GM12878 (cell line): ENCODE results near the gene SPINDOC. TPM values are rescaled to one million over a fixed set of nuclear protein-coding genes. Genes with fewer than 3 reads are reported as not detected.
"Not testable (repeated sequence)": the region's sequence is repeated elsewhere in the genome, so short reads cannot be mapped to it uniquely, and the experiment has no call there.

Experiments
- ATAC-seq: fragments of 200-7000 bp; cut with Tn5 transposase; 3 replicates; pipeline ENCODE4 v1.9.1; 2020; ENCODE audit warnings: mild to moderate bottlenecking, moderate library complexity
- BruUV-seq: library from RNA; stranded (reverse); fragments of 400-500 nt; replicated peaks from 2 replicates; lab custom pipeline; 2021; lab: Mats Ljungman, UMichigan
- CTCF ChIA-PET: fragments of 300-600 bp; sonication (Branson Sonifier 250); formaldehyde crosslinking; extraction: SDS; loops from one replicate; lab custom pipeline; 2021; ENCODE audit warnings: inconsistent platforms; lab: Yijun Ruan, JAX
- POLR2A ChIA-PET: fragments of 350-600 bp; formaldehyde crosslinking; extraction: SDS; loops from one replicate; lab custom pipeline; 2021; ENCODE audit warnings: inconsistent platforms; lab: Charles Lee
- RAD21 ChIA-PET: fragments of 300-600 bp; sonication (Branson Sonifier 250); formaldehyde crosslinking; loops from one replicate; lab custom pipeline; 2023; ENCODE audit warnings: antibody characterized with exemption; ENCODE audit not compliant: unreplicated experiment; lab: Charles Lee
- SMC1A ChIA-PET: fragments of 300-600 bp; sonication (Branson Sonifier 250); formaldehyde crosslinking; loops from one replicate; lab custom pipeline; 2023; ENCODE audit not compliant: unreplicated experiment, uncharacterized antibody; lab: Charles Lee
- DNase-seq: peaks from one replicate; pipeline ENCODE4 v3.0.0-alpha.2; 2011; ENCODE audit warnings: low read depth, low spot score
- FAIRE-seq: peaks from 3 replicates; lab custom pipeline; 2011; peaks lifted over from hg19 to GRCh38; lab: Jason Lieb, UNC
- H2AFZ ChIP-seq: 2 replicates; pipeline ENCODE4 v1.6.0; 2011; ENCODE audit warnings: low read depth, low read length, control low read depth; ENCODE audit not compliant: control insufficient read depth
- H3K27ac ChIP-seq: 2 replicates; pipeline ENCODE4 v1.5.1; 2011; ENCODE audit warnings: control low read depth; ENCODE audit not compliant: control insufficient read depth, insufficient read depth
- H3K27me3 ChIP-seq, 2 experiments: replicated peaks in 1 of 2; 2 replicates each; pipeline versions ENCODE4 v1.6.0 to v1.6.1; 2011; ENCODE audit warnings: low read length in 1 of 2; ENCODE audit not compliant: control insufficient read depth in 2 of 2, insufficient read depth in 2 of 2
- H3K36me3 ChIP-seq, 2 experiments: 2 replicates each; pipeline ENCODE4 v1.5.1; 2011; ENCODE audit warnings: low read length in 1 of 2; ENCODE audit not compliant: control insufficient read depth in 2 of 2, insufficient read depth in 2 of 2
- H3K4me1 ChIP-seq: 2 replicates; pipeline ENCODE4 v1.6.1; 2011; ENCODE audit warnings: mild to moderate bottlenecking, low read length, moderate library complexity, mixed read lengths; ENCODE audit not compliant: control insufficient read depth, insufficient read depth
- H3K4me2 ChIP-seq: 2 replicates; pipeline ENCODE4 v1.6.0; 2011; ENCODE audit warnings: control low read depth; ENCODE audit not compliant: control insufficient read depth, insufficient read depth
- H3K4me3 ChIP-seq: fragments of 200-600 bp; sonication (generic); 2 replicates; pipeline ENCODE4 v1.5.1; 2016
- H3K79me2 ChIP-seq: 2 replicates; pipeline ENCODE4 v1.6.0; 2011; ENCODE audit warnings: low read length; ENCODE audit not compliant: control insufficient read depth, insufficient read depth
- H3K9ac ChIP-seq: 2 replicates; pipeline ENCODE4 v1.8.0; 2011; ENCODE audit warnings: low read length, control low read depth, mixed read lengths; ENCODE audit not compliant: control insufficient read depth, insufficient read depth
- H3K9me3 ChIP-seq: replicated peaks from 3 replicates; pipeline ENCODE4 v1.5.1; 2011; ENCODE audit warnings: mild to moderate bottlenecking, low read length; ENCODE audit not compliant: control insufficient read depth, insufficient read depth
- H4K20me1 ChIP-seq: 2 replicates; pipeline ENCODE4 v1.6.0; 2011; ENCODE audit not compliant: control insufficient read depth, insufficient read depth
- EED ChIP-seq: sonication (generic); IDR thresholded peaks from 2 replicates; pipeline ENCODE4 v1.6.1; 2016; ENCODE audit warnings: antibody characterized with exemption, low read depth
- FOS ChIP-seq: IDR thresholded peaks from 3 replicates; pipeline ENCODE4 v1.6.1; 2011; ENCODE audit warnings: borderline replicate concordance; ENCODE audit not compliant: insufficient read length; ENCODE audit errors: extremely low read depth
- IRF5 ChIP-seq: fragments of 450-650 bp; IDR thresholded peaks from 2 replicates; pipeline ENCODE4 v1.6.1; 2017; ENCODE audit warnings: borderline replicate concordance
- NFYA ChIP-seq: IDR thresholded peaks from 2 replicates; pipeline ENCODE4 v1.6.1; 2011; ENCODE audit warnings: low read depth, mild to moderate bottlenecking, low read length, improper control_type of control experiment, borderline replicate concordance
- NRF1 ChIP-seq: conservative IDR thresholded peaks from 2 replicates; pipeline ENCODE4 v1.6.1; 2011; ENCODE audit warnings: mild to moderate bottlenecking, low read depth, low read length, improper control_type of control experiment
- RUNX3 ChIP-seq: IDR thresholded peaks from 2 replicates; pipeline ENCODE4 v1.6.1; 2012; ENCODE audit warnings: low read length, inconsistent platforms
- SIN3A ChIP-seq: IDR thresholded peaks from 2 replicates; pipeline ENCODE4 v1.6.1; 2012; ENCODE audit warnings: low read depth, low read length, improper control_type of control experiment
- SMC3 ChIP-seq: IDR thresholded peaks from 2 replicates; pipeline ENCODE4 v1.6.1; 2011; ENCODE audit warnings: low read length, improper control_type of control experiment, borderline replicate concordance
- SPI1 ChIP-seq: IDR thresholded peaks from 2 replicates; pipeline ENCODE4 v1.6.1; 2011; ENCODE audit warnings: low read depth, mild to moderate bottlenecking, low read length, moderate library complexity, borderline replicate concordance; ENCODE audit not compliant: insufficient read depth
- SREBF1 ChIP-seq: IDR thresholded peaks from 2 replicates; pipeline ENCODE4 v1.6.1; 2012; ENCODE audit warnings: mild to moderate bottlenecking, low read length
- SREBF2 ChIP-seq: IDR thresholded peaks from 2 replicates; pipeline ENCODE4 v1.6.1; 2012; ENCODE audit warnings: mild to moderate bottlenecking, low read length
- SUPT20H ChIP-seq: IDR thresholded peaks from 2 replicates; pipeline ENCODE4 v1.6.1; 2011; ENCODE audit warnings: low read depth, mild to moderate bottlenecking, low read length, moderate library complexity, borderline replicate concordance; ENCODE audit not compliant: control insufficient read depth
- WGBS: methylation state at CpG from one replicate; pipeline ENCODE4 v1.1.6; 2016; ENCODE audit warnings: low lambda C conversion rate; ENCODE audit not compliant: insufficient replicate concordance, insufficient coverage; ENCODE audit errors: missing lambda C conversion rate; 5-methylcytosine and 5-hydroxymethylcytosine counted together
- in situ Hi-C: fragments of 300-500 bp; cut with MboI; formaldehyde crosslinking; loops from 9 replicates; pipeline ENCODE4 v1.14.3; 2018; ENCODE audit warnings: mixed read lengths
- intact Hi-C: fragments of 100-400 bp; cut with micrococcal nuclease; formaldehyde crosslinking; loops from one replicate; pipeline ENCODE4 v1.14.2; 2022; ENCODE audit not compliant: unreplicated experiment
- polyA plus RNA-seq, 11 experiments: library from polyadenylated mRNA; depleted of rRNA in 4 of 11; unstranded in 6 of 11; stranded (reverse) in 5 of 11; fragments of >200 nt; fragmentation: Nextera tagmentation in 4 of 11; fragmentation: Illumina TruSeq in 1 of 11; extraction: Ambion mirVana in 4 of 11; extraction: Trizol in 1 of 11; gene quantifications; 1 replicate in 1 of 11; 2 replicates in 10 of 11; pipeline versions ENCODE4 v1.2.1 to v1.2.3, GENCODE V29; 2011 to 2016; ENCODE audit warnings: inconsistent platforms in 2 of 11, missing spikeins in 2 of 11, low read depth in 1 of 11
- total RNA-seq, 4 experiments: library from RNA; depleted of rRNA in 3 of 4; stranded (reverse); fragments of >200 nt in 3 of 4; fragmentation: Illumina TruSeq in 1 of 4; extraction: Trizol in 1 of 4; gene quantifications; 2 replicates each; pipeline versions ENCODE4 v1.2.1 to v1.2.3, GENCODE V29; 2013 to 2021
- TF ChIP-seq, protein P1 (sequence below): fragments of 450-650 bp; IDR thresholded peaks from 2 replicates; pipeline ENCODE4 v1.6.1; 2016; ENCODE audit warnings: mild to moderate bottlenecking

SPINDOC gene
- total and polyA plus RNA-seq, 10 of the 15 experiments (the other 5 are each of a cell fraction or from before 2014, with no cell fraction given), result 0.88 to 38.2 (median 16.9) TPM

DNA sequence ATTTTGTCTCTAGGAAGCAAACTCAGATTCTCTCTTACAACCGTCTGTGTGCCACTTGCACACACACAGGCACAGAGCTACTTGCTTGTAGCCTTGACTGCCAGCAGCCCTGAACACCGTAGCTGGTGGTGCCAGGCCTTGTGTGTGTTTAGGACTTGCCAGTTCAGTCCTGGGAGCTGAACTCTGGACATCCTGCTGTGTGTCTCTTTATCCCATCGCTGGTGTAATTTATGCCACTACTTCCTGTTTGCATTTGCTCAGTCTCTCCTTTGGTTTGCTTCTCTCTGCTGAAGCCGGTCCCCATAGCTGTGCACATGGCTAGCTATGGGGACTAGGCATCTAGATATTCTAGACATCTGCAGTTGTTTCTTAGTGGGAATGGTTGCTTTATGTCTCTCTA lies 49.7 kb downstream of the SPINDOC start:
- no peak overlapping the region for H2AFZ ChIP-seq
- no peak overlapping the region for H3K4me2 ChIP-seq
- DNase-seq, result no peak
- H3K4me3 ChIP-seq, result no peak overlapping the region
- no peaks in the 10 kb centered on the region for H3K27me3 ChIP-seq
- no peaks in the 10 kb centered on the region for H3K9me3 ChIP-seq
- no TSS peak for BruUV-seq
- H3K27ac ChIP-seq, result no peak overlapping the region
- in situ Hi-C loops, result no loop called here
- no peak for ATAC-seq
- TF ChIP-seq SUPT20H (no peak), RUNX3 (no peak), SREBF2 (no peak), SIN3A (no peak), SREBF1 (no peak), SMC3 (no peak), IRF5 (no peak), NRF1 (no peak), EED (no peak), SPI1 (no peak), FOS (no peak), NFYA (no peak)
- TF ChIP-seq, protein P1, sequence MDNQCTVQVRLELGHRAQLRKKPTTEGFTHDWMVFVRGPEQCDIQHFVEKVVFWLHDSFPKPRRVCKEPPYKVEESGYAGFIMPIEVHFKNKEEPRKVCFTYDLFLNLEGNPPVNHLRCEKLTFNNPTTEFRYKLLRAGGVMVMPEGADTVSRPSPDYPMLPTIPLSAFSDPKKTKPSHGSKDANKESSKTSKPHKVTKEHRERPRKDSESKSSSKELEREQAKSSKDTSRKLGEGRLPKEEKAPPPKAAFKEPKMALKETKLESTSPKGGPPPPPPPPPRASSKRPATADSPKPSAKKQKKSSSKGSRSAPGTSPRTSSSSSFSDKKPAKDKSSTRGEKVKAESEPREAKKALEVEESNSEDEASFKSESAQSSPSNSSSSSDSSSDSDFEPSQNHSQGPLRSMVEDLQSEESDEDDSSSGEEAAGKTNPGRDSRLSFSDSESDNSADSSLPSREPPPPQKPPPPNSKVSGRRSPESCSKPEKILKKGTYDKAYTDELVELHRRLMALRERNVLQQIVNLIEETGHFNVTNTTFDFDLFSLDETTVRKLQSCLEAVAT, result no peak
- TF ChIP-seq, all 136 proteins: peak for 0
- Histone ChIP-seq H3K36me3 (peaks cover 5 to 9% of the 10 kb centered on the region in 2 experiments; a peak in 3 of 4 replicates), H3K4me1 (peaks cover 24% of the 10 kb centered on the region), H3K9ac (no peak overlapping the region), H4K20me1 (peaks cover 9% of the 10 kb centered on the region; the same call in 1 of the 2 replicates), H3K79me2 (peaks cover 20% of the 10 kb centered on the region)
- ChIA-PET RAD21 (interaction anchor here (0.6 kb wide), 1 partner anchor 85 kb away, joined by 4 read pairs; no protein-coding TSS in a partner anchor), SMC1A (interaction anchor here (1.5 to 13.9 kb wide), 2 partner anchors 10 to 23 kb away, joined by 5 to 153 read pairs; partner anchors contain the start of gene MARK2), CTCF (interaction anchor here (0.8 to 4.6 kb wide), 5 partner anchors 12 to 83 kb away, joined by 3 to 22 read pairs (median 4); partner anchors contain the start of gene MARK2), POLR2A (interaction anchor here (0.5 to 0.8 kb wide), 2 partner anchors 12 to 114 kb away, joined by 3 to 7 read pairs; no protein-coding TSS in a partner anchor)
- FAIRE-seq, result no peak
- WGBS, result 55% methylated on average over 4 of the region's 4 CpGs
- intact Hi-C loops, result no loop called here

- H3K27me3 ChIP-seq, DNase-seq, ATAC-seq, in situ Hi-C loops, H3K9ac ChIP-seq, H4K20me1 ChIP-seq, H2AFZ ChIP-seq, H3K4me2 ChIP-seq, FAIRE-seq, BruUV-seq, RAD21 ChIA-PET, intact Hi-C loops, H3K4me3 ChIP-seq, H3K27ac ChIP-seq, H3K9me3 ChIP-seq: not testable (repeated sequence)
- Histone ChIP-seq H3K4me1 (peaks cover 25% of the 10 kb centered on the region), H3K36me3 (peaks cover 5 to 12% of the 10 kb centered on the region in 2 experiments; a peak in 3 of 4 replicates), H3K79me2 (peaks cover 26% of the 10 kb centered on the region)
- CTCF ChIA-PET, result interaction anchor here (0.8 to 4.6 kb wide), 5 partner anchors 11 to 82 kb away, joined by 3 to 22 read pairs (median 4); partner anchors contain the start of gene MARK2
- SMC1A ChIA-PET, result interaction anchor here (13.9 kb wide), 1 partner anchor 23 kb away, joined by 153 read pairs; the partner anchor contains the start of gene MARK2
- POLR2A ChIA-PET, result interaction anchor here (0.8 kb wide), 1 partner anchor 13 kb away, joined by 3 read pairs; no protein-coding TSS in a partner anchor
- WGBS, result 98% methylated on average over 6 of the region's 6 CpGs
Measured at GRCh38 chr11:63863620-63864019, 50.4 kb downstream of the SPINDOC start.
